ENCODE measurements around the gene KCNAB2.
A peak's percentile ranks its signal among the peaks of the same experiment; 100 is the strongest.

KCNAB2 gene

GRCh38 chr1:6080469-6080868 lies 34.8 kb downstream of the KCNAB2 start:
- 76 to 77% methylated on average over 12 of the region's 12 CpGs for WGBS, 2 experiments

DNA sequence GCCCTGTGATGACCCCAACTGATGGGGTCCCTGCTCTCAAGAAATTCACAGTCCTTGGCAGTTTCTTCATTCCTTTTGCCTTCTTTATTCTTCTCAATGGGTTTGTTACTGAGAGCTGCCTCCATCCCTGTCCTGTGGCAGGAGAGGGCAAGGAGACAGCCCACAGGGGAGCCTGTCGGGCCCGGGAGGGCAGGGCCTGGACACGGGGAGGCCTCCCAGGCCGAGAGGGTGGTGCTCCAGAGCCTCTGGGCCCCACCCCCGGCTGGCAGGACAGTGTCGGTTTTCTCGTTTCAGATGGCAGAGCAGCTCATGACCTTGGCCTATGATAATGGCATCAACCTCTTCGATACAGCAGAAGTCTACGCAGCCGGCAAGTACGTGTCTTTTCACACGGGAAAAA lies 36.2 kb downstream of the KCNAB2 start:
- Histone ChIP-seq H3K9me3 (ENCODE audit: control insufficient read depth, low read length) (no peaks in the 10 kb centered on the region), H3K27ac (ENCODE audit: insufficient read depth, low read depth, low read length, poor library complexity, severe bottlenecking) (no peak overlapping the region), H3K36me3 (ENCODE audit: control insufficient read depth, insufficient read depth, low read length) (no peaks in the 10 kb centered on the region), H3K4me1 (ENCODE audit: control insufficient read depth, insufficient read depth, low read length) (peaks cover 15% of the 10 kb centered on the region), H3K4me3 (ENCODE audit: insufficient read depth, low read depth, low read length) (no peak overlapping the region), H3K27me3 (ENCODE audit: control insufficient read depth, insufficient read depth, low read length, poor library complexity, severe bottlenecking) (no peaks in the 10 kb centered on the region)
- WGBS, 2 experiments: 94% methylated on average over 12 of the region's 12 CpGs

More at GRCh38 chr1:6080469-6080868, 34.8 kb downstream of the KCNAB2 start:
- peaks cover 15% of the 10 kb centered on the region for H3K4me1 ChIP-seq (ENCODE audit: control insufficient read depth, insufficient read depth, low read length)
- no peaks in the 10 kb centered on the region for H3K36me3 ChIP-seq (ENCODE audit: control insufficient read depth, insufficient read depth, low read length)
- no peak overlapping the region for H3K4me3 ChIP-seq (ENCODE audit: insufficient read depth, low read depth, low read length)
- no peaks in the 10 kb centered on the region for H3K27me3 ChIP-seq (ENCODE audit: control insufficient read depth, insufficient read depth, low read length, poor library complexity, severe bottlenecking)
- no peak overlapping the region for H3K27ac ChIP-seq (ENCODE audit: insufficient read depth, low read depth, low read length, poor library complexity, severe bottlenecking)
- no peaks in the 10 kb centered on the region for H3K9me3 ChIP-seq (ENCODE audit: control insufficient read depth, low read length)

GRCh38 chr1:6082430-6082971 lies 36.8 kb downstream of the KCNAB2 start:
- no peaks in the 10 kb centered on the region for H3K36me3 ChIP-seq (ENCODE audit: control insufficient read depth, insufficient read depth, low read length)
- no peak overlapping the region for H3K4me3 ChIP-seq (ENCODE audit: insufficient read depth, low read depth, low read length)
- no peaks in the 10 kb centered on the region for H3K9me3 ChIP-seq (ENCODE audit: control insufficient read depth, low read length)
- peaks cover 15% of the 10 kb centered on the region for H3K4me1 ChIP-seq (ENCODE audit: control insufficient read depth, insufficient read depth, low read length)
- no peaks in the 10 kb centered on the region for H3K27me3 ChIP-seq (ENCODE audit: control insufficient read depth, insufficient read depth, low read length, poor library complexity, severe bottlenecking)
- H3K27ac ChIP-seq (ENCODE audit: insufficient read depth, low read depth, low read length, poor library complexity, severe bottlenecking): no peak overlapping the region
- 86 to 88% methylated on average over 10 of the region's 10 CpGs for whole genome bisulfite sequencing, 2 experiments

DNA sequence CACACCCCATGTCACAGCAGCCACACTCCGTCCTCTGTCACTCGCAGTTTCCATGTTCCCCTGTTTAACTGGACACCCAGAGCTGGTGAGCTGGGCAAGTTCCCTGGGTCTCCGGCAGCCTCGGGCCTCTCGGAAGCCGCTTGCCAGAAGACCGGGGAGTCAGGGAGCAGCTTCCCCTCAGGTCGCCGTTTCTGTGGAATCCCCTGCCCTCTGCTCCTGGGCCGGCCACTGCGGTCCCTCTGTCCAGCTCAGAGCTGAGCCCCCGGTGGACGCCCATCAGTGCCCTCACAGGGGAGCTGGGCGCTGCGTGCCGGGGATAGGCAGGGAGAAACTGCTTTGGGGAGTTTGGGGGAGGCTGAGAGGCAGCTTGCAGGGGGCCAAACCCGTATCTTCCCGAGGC lies 37.7 kb downstream of the KCNAB2 start:
- H3K36me3 ChIP-seq (ENCODE audit: control insufficient read depth, insufficient read depth, low read length): no peaks in the 10 kb centered on the region
- no peak overlapping the region for H3K4me3 ChIP-seq (ENCODE audit: insufficient read depth, low read depth, low read length)
- H3K4me1 ChIP-seq (ENCODE audit: control insufficient read depth, insufficient read depth, low read length): peaks cover 15% of the 10 kb centered on the region
- H3K27ac ChIP-seq (ENCODE audit: insufficient read depth, low read depth, low read length, poor library complexity, severe bottlenecking): no peak overlapping the region
- 84 to 86% methylated on average over 18 of the region's 18 CpGs for WGBS, 2 experiments
- no peaks in the 10 kb centered on the region for H3K9me3 ChIP-seq (ENCODE audit: control insufficient read depth, low read length)
- H3K27me3 ChIP-seq (ENCODE audit: control insufficient read depth, insufficient read depth, low read length, poor library complexity, severe bottlenecking): no peaks in the 10 kb centered on the region

- WGBS, 2 experiments: 79 to 85% methylated on average over 12 of the region's 12 CpGs
- Histone ChIP-seq H3K4me3 (ENCODE audit: insufficient read depth, low read depth, low read length) (no peak overlapping the region), H3K9me3 (ENCODE audit: control insufficient read depth, low read length) (no peaks in the 10 kb centered on the region), H3K27ac (ENCODE audit: insufficient read depth, low read depth, low read length, poor library complexity, severe bottlenecking) (peak overlapping the region; percentile 42), H3K27me3 (ENCODE audit: control insufficient read depth, insufficient read depth, low read length, poor library complexity, severe bottlenecking) (no peaks in the 10 kb centered on the region), H3K4me1 (ENCODE audit: control insufficient read depth, insufficient read depth, low read length) (peaks cover 15% of the 10 kb centered on the region), H3K36me3 (ENCODE audit: control insufficient read depth, insufficient read depth, low read length) (no peaks in the 10 kb centered on the region)
These were observed 38.2 kb downstream of the KCNAB2 start for GRCh38 chr1:6083801-6084446.

DNA sequence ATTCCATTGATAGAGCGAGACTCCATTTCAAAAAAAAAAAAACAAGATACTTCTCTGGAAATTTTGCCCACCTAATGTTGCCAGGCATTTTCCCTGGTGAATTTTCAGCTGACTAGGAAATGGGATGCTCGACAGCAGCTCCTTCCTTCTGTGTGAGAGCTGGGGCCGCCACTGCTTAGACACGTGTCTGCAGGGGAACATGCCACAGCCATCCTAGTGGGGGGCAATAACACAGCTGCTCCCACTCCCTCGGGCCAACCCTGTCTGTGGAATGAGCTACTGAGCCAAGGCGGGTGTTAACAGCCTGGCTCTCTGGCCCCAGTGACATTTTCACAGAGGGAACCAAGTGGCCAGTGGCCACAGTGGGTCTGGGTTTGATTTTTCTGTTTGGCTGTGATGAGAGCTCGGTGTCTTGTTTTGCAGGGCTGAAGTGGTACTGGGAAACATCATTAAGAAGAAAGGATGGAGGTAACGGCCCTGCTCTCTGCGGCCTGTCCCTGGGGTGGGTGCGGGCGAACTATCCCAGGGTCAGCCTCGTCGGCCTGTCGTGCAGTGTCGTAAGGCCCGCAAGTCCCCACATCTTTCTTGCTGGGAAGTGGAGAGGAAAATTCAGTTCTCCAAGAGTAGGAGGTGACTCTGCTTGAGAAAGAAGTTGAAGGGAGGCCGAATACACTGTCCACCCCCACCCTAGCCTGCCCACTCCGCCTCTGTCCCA lies 39.2 kb downstream of the KCNAB2 start:
- no peaks in the 10 kb centered on the region for H3K36me3 ChIP-seq (ENCODE audit: control insufficient read depth, insufficient read depth, low read length)
- H3K27ac ChIP-seq (ENCODE audit: insufficient read depth, low read depth, low read length, poor library complexity, severe bottlenecking): no peak overlapping the region
- no peaks in the 10 kb centered on the region for H3K27me3 ChIP-seq (ENCODE audit: control insufficient read depth, insufficient read depth, low read length, poor library complexity, severe bottlenecking)
- H3K9me3 ChIP-seq (ENCODE audit: control insufficient read depth, low read length): no peaks in the 10 kb centered on the region
- 95% methylated on average over 18 of the region's 18 CpGs for WGBS, 2 experiments
- peaks cover 15% of the 10 kb centered on the region for H3K4me1 ChIP-seq (ENCODE audit: control insufficient read depth, insufficient read depth, low read length)
- no peak overlapping the region for H3K4me3 ChIP-seq (ENCODE audit: insufficient read depth, low read depth, low read length)

DNA sequence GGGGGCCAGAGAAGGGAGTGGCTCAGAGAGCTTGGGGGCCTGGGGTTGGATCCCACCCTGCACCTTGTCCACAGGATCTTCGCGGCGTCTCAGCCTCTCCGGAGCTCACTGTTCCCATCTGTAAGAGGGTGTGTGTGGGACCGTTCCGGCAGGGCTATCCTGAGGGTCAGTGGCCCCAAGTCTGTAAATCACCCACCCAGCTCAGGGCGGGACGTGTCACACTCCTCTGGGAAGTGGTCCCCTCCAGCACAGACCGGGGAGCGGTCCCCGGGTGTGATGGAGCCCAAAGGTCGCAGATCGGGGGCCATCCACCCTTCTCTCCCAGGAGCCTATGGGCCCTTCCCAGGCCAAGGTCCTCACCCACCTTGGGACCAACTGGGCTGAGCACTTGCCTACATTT lies 40.0 kb downstream of the KCNAB2 start:
- no peaks in the 10 kb centered on the region for H3K27me3 ChIP-seq (ENCODE audit: control insufficient read depth, insufficient read depth, low read length, poor library complexity, severe bottlenecking)
- no peak overlapping the region for H3K27ac ChIP-seq (ENCODE audit: insufficient read depth, low read depth, low read length, poor library complexity, severe bottlenecking)
- H3K4me3 ChIP-seq (ENCODE audit: insufficient read depth, low read depth, low read length): no peak overlapping the region
- no peaks in the 10 kb centered on the region for H3K9me3 ChIP-seq (ENCODE audit: control insufficient read depth, low read length)
- no peaks in the 10 kb centered on the region for H3K36me3 ChIP-seq (ENCODE audit: control insufficient read depth, insufficient read depth, low read length)
- WGBS, 2 experiments: 94% methylated on average over 13 of the region's 13 CpGs
- H3K4me1 ChIP-seq (ENCODE audit: control insufficient read depth, insufficient read depth, low read length): peaks cover 15% of the 10 kb centered on the region

- no peaks in the 10 kb centered on the region for H3K27me3 ChIP-seq (ENCODE audit: control insufficient read depth, insufficient read depth, low read length, poor library complexity, severe bottlenecking)
- H3K9me3 ChIP-seq (ENCODE audit: control insufficient read depth, low read length): no peaks in the 10 kb centered on the region
- 89% methylated on average over 13 of the region's 13 CpGs for WGBS, 2 experiments
- H3K4me1 ChIP-seq (ENCODE audit: control insufficient read depth, insufficient read depth, low read length): peaks cover 15% of the 10 kb centered on the region
- no peak overlapping the region for H3K4me3 ChIP-seq (ENCODE audit: insufficient read depth, low read depth, low read length)
- H3K27ac ChIP-seq (ENCODE audit: insufficient read depth, low read depth, low read length, poor library complexity, severe bottlenecking): no peak overlapping the region
- H3K36me3 ChIP-seq (ENCODE audit: control insufficient read depth, insufficient read depth, low read length): no peaks in the 10 kb centered on the region
These were observed 40.7 kb downstream of the KCNAB2 start for GRCh38 chr1:6086358-6086757.

GRCh38 chr1:6086762-6087376 lies 41.2 kb downstream of the KCNAB2 start:
- Histone ChIP-seq H3K9me3 (ENCODE audit: control insufficient read depth, low read length) (no peaks in the 10 kb centered on the region), H3K27me3 (ENCODE audit: control insufficient read depth, insufficient read depth, low read length, poor library complexity, severe bottlenecking) (no peaks in the 10 kb centered on the region), H3K4me1 (ENCODE audit: control insufficient read depth, insufficient read depth, low read length) (peaks cover 15% of the 10 kb centered on the region), H3K27ac (ENCODE audit: insufficient read depth, low read depth, low read length, poor library complexity, severe bottlenecking) (no peak overlapping the region), H3K36me3 (ENCODE audit: control insufficient read depth, insufficient read depth, low read length) (no peaks in the 10 kb centered on the region), H3K4me3 (ENCODE audit: insufficient read depth, low read depth, low read length) (no peak overlapping the region)
- 88 to 89% methylated on average over 15 of the region's 15 CpGs for WGBS, 2 experiments

DNA sequence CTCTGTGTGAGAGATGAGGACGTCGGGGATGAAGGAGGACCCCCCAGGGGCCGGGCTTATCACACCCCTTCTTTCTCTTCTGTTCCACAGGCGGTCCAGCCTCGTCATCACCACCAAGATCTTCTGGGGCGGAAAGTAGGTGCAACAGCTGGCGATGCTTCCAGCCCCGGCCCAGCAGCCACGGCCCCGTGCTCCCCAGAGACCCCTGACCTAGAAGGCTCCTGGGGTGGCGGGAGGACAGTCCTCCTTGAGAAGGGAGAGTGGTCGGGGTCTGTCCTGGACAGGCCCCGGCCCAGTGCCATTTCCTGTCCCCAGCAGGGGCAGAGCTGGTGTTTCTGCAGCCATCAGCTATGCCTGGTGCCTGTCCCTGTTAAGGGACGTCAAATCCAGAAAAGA lies 41.7 kb downstream of the KCNAB2 start:
- Histone ChIP-seq H3K36me3 (ENCODE audit: control insufficient read depth, insufficient read depth, low read length) (no peaks in the 10 kb centered on the region), H3K4me1 (ENCODE audit: control insufficient read depth, insufficient read depth, low read length) (peaks cover 14% of the 10 kb centered on the region), H3K27me3 (ENCODE audit: control insufficient read depth, insufficient read depth, low read length, poor library complexity, severe bottlenecking) (no peaks in the 10 kb centered on the region), H3K9me3 (ENCODE audit: control insufficient read depth, low read length) (no peaks in the 10 kb centered on the region), H3K27ac (ENCODE audit: insufficient read depth, low read depth, low read length, poor library complexity, severe bottlenecking) (no peak overlapping the region), H3K4me3 (ENCODE audit: insufficient read depth, low read depth, low read length) (no peak overlapping the region)
- WGBS, 2 experiments: 87 to 89% methylated on average over 14 of the region's 14 CpGs

Data from ectodermal cell (in vitro differentiated cells).